ENCODE data around the gene PPDPF.
"Not testable (repeated sequence)": the region's sequence is repeated elsewhere in the genome, so short reads cannot be mapped to it uniquely, and the experiment has no call there.

Gene PPDPF

DNA sequence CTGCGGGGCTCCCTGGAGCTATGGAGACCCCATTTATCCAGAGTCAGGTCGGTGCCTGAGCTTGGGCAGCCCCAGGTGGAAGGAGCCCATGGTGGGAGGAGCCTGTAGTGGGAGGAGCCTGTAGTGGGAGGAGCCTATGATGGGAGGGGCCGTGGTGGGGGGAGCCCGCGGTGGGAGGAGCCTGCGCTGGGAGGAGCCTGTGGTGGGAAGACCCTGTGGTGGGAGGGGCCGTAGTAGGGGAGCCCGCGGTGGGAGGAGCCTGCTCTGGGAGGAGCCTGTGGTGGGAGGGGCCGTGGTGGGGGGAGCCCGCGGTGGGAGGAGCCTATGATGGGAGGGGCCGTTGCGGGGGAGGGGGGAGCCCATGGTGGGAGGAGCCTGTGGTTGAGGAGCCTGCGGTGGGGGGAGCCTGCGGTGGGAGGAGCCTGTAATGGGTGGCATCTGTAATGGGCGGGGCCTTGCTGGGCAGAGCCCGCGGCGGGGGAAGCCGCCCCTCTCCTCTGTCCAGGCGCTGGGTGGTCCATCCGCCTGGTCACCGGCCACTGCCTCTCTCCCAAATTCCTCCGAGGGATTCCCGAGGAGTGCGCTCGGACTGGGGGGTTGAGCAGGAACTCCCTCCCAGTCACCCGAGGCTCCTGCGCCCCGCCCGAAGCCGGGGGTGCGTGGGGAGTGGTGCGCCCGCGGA is 32.8 kb downstream of the PPDPF start:
- DNase-seq = no peak

GRCh38 chr20:63553933-63554290 is 33.3 kb downstream of the PPDPF start, which contains the start of gene FNDC11:
Gene FNDC11, plus strand, starts transcription at chr20:63554159. Its CDS starts 1,505 bp downstream, at chr20:63555664.
- DNase-seq = no peak

DNA sequence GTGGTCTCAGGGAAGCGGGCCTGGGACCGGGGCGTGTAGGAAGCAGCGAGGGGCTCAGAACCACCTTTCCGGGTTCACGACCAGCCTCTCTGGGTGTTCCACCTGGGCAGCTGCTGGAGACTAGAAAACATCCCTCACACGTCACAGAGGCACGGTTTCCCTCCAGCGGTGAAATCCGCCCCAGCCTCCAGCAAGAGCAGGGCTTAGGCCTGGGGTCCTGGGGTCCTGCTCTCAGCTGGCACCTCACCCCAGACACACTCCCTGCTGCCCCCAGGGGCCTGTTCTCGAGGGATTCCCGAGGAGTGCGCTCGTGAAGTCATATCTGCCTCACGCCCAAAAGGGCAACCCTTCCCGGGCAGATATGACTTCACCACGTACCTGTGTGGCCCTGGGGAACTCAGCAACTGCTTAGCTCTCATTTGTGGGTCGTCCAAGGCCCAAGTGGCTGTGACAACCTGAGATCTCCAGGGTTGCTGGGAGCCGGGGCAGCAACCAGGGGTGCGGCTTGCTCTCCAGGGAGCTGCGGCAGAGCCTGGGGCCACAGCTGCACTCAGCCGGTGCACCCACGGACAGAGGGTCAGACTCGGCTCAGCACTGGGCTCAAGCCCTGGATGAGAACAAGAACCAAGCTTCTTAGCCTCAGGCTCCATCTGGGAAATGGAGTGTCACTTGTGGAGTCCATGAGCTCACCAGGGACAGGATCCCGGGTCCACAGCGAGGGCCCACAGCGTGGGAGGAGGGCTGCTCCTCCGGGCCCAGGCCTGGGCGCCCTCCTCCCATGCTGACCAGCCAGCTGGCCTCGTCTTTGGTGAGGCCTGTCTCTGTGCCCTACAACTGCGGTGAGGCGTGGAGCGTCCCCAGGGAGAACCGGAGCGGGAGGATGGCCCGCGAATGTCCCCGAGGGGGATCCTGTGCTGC is 34.1 kb downstream of the PPDPF start:
- no peak for DNase-seq

DNA sequence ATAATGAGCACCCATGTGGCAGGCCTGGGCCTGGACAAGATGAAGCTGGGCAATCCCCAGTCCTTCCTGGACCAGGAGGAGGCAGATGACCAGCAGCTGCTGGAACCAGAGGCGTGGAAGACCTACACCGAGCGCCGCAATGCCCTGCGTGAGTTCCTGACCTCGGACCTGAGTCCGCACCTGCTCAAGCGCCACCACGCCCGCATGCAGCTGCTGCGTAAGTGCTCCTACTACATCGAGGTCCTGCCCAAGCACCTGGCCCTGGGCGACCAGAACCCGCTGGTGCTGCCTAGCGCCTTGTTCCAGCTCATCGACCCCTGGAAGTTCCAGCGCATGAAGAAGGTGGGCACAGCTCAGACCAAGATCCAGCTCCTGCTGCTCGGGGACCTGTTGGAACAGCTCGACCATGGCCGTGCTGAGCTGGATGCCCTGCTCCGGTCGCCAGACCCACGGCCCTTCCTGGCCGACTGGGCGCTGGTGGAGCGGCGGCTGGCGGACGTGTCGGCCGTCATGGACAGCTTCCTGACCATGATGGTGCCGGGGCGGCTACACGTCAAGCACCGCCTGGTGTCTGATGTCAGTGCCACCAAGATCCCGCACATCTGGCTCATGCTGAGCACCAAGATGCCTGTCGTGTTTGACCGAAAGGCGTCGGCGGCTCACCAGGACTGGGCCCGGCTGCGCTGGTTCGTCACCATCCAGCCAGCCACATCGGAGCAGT is 35.3 kb downstream of the PPDPF start:
- no peak for DNase-seq

DNA sequence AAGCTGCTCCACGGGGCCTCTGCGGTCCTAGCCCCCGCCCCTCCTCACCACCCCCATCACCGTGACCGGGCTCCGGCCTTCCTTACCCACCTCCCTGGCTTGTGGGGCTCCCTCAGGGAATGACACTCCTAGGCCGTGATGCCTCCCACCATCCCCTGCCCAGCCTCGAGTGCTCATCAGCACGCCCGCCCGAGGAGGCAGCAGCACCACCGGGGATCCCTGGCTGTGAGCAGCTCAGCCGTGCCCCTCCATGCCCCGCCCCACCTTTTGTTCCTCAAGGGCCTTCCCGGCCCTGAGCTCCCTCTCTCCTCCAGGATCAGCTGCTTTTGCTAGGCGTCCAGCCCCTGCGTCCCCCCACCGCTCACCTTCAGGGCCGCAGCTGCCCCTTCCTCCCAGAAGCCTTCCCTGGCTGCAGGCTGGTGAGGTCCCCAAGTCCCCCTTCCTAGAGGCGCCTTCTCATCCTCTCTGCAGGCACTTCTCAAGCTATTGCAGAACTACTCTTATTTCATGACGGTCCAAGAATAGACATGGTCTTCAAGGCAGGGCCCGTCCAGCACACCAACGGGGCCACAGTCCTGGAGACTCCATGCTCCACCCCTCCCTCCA is 36.4 kb downstream of the PPDPF start:
- no peak for DNase-seq

DNA sequence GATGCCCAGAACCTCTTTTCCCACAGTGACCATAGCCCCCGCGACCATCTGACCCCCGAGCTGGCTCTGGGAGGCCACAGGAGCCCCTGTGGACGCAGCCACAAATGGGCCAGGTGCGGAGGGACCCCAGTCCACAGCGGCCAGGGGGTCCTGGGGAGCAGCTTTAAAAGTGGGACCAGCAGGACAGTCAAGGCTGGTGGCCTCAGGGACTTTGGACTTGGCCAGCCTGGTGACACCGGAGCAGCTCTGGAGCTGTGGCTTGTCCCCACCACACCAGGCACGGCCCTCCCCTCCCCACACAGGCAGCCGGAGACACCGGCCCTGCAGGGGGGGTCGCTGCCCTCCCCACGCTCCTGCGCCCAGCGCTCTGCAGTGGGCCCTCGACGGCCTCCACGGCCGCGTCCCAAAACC is 36.9 kb downstream of the PPDPF start:
- no peak for DNase-seq

DNA sequence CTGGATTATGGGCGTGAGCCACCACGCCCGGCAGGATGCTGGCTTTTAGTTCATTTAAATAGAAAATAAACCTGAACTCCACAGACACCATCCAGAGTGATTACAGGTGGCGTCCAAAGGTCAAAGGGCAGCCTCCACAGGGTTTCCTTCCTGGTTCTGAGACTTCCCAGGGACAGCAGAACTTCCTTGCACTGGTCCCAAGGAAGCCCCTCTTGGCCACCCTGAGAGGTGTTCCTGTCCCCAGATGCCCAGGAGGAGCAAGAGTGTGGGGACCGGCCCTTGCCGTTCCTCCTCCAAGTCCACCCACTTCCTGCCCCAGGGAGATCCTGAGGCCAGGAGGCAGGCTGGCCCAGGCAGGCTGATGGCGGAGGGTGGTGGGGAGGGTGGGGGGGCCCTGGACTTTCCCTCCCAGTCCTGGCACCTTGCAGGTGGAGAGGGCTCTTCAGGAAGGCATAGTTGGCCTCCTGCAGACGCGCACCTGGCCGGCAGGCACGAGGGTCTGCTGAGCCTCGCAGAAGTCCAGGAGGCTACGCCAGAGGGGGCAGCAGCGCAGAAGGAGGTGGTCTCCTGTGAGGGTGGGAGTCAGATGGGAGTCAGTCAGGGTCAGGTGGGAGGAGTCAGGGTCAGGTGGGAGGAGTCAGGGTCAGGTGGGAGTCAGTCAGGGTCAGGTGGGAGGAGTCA is 38.4 kb downstream of the PPDPF start:
- DNase-seq = no peak

DNA sequence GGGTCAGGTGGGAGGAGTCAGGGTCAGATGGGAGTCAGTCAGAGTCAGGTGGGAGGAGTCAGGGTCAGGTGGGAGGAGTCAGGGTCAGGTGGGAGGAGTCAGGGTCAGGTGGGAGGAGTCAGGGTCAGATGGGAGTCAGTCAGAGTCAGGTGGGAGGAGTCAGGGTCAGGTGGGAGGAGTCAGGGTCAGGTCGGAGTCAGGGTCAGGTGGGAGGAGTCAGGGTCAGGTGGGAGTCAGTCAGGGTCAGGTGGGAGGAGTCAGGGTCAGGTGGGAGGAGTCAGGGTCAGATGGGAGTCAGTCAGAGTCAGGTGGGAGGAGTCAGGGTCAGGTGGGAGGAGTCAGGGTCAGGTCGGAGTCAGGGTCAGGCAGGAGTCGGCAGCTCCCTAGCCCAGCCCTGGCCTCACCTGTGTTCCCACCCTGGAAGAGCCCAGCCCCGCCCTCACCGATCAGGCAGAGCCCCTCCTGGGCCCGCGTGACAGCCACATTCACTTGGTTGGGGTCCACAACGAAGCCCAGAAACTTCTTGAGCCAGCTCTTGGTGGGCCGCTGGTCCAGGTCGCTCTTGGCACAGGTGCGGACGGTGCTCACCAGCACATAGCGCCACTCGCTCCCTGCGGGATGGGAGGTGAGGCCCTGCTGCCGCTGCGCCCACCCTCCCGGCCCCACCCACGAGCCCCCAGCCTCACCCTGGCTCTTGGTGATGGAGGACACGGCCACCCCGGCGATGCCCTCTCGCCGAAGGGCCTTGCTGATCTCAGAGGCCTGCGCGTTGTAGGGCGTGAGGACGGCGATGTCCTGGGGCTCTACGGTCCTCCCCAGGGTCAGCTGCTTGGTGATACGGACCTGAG is 39.1 kb downstream of the PPDPF start:
- DNase-seq = not testable (repeated sequence)

GRCh38 chr20:63560333-63560805 is 39.8 kb downstream of the PPDPF start:
- no peak for DNase-seq

DNA sequence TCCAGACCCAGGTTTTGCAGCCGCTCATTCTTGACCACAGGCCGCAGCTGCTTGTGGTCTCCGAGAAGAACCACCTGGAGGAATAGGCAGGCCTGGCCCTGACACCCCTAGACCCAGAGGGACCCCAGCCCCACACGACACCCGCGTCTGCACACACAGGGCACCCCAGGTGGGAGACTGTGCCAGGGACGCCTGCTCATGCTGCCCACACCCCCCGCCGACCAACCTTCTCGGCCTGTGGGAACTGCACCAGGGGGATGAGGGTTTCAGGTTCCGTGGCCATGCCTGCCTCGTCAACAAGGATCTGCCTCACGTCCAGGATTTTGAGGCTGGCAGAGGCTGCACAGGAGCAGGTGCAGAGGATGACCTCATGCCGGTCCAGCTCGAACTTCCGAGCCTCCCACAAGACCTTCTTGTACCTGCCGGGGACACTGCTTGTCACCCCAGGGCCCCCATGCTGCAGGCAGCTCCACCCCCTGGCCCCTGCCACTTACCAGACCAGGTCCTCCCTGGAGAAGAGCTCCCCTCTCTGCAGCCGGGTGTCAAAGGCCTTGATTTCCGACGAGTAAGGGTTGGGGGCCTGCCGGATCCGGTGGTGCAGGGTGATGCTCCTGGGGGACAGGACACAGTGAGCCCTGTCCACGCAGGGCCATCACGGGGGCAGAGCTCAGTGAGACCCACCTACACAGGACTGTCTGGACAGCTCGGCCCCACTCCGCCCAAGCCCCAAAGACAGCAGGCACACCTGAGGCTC is 40.5 kb downstream of the PPDPF start:
- DNase-seq = no peak

DNA sequence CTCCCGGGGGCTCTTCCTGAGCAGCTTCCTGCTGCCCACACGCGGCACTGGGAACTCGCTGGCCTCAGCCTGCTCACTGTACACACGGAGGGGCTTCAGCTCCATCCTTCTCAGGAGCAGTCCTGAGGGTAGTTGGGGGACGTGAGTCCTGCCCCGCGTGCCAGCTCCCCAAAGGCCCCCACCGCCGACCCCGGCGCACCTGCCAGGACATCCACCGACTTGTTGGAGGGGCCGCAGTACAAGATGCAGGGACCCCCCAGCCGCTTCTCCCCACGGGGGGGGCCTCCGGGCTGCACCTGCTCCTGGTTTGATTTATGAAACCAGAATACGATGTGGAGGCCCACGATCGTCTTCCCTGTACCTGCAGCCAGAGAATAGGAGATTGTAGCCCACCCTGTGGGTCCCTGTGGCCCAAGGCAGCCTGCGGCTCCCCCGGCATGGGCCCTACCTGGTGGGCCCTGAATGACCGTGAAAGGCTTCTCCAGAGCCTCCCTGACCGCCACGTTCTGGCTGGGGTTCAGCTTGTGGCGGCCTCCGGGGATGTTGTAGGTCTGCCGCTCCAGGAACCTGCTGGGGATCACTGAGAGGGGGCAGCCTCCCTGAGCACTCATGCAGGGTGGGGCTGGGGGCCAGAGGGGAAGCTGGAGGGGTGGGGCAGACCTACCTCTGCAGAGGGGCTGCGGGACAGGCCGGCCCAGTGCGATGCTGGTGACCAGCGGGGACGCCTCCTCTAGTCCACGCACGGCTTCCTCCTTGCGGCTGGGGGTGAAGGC is 41.2 kb downstream of the PPDPF start:
- no peak for DNase-seq

DNA sequence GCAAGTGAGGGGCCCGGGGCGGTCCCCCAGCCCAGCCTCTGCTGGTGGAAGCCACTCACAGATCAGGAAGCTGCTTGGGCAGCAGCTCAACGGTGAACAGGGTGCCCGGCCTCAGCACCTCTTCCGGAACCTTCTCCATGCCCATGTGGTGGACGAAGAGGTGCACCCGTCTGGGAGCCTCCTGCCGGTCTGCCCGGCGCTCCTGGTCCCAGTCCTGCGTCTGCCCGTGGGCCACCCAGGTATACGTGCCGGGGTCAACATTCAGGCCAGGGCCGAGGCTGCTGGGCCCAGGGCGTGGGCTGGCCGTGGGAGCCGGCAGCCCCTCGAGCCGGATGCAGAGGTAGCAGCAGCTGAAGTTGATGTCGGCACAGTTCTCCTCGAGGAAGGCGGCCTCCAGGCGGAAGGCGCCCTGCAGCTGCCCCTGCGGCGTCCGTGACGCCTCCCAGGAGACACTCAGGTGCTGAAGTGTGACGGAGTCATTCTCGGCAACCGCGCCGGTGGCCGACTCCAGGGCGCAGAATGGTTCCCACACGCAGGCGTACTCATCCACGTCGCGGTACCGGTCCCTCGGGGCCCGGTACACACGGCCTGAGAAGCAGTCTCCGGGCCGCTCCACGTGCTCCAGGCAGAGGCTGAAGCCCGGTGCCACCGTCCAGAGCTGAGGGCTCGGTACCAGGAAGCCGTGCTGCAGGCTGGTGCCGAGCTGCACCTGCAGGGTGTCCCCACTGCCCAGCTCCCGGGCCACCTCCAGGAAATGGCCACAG is 42.1 kb downstream of the PPDPF start:
- DNase-seq = no peak

DNA sequence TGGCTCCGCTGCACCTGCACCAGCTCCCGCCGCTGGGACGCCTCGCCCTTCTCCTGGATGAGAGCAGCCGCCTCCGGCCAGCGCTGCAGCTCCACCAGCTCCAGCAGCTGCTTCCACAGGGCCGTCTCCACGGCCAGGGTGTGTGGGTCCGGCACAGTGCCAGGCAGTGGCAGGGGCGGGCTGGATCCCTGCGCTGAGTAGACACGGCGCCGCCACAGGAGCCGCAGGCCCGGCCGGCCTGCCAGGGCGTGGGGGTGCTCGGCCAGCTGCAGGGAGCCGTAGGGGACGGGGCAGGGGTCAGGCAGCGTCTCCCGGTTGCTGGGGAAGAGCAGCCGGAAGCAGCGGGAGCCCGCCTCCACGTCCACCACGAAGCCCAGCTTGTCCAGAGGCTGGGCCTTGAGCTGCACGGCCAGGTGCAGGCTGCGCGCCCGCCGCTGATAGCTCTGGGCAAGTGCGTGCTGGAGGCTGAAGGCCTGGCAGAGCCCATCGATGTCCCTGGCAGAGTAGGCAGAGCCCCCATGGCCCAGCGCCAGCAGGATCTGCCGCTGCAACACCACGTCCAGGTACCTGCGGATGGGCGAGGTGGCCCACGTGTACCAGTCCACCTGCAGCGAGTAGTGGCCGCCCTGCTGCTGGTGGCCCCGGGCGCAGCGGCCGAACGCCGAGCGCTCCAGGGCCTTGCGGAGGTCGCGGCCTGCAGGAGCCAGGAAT is 42.8 kb downstream of the PPDPF start:
- DNase-seq = no peak

- no peak for DNase-seq
These were observed 43.7 kb downstream of the PPDPF start for GRCh38 chr20:63564036-63564810.

DNA sequence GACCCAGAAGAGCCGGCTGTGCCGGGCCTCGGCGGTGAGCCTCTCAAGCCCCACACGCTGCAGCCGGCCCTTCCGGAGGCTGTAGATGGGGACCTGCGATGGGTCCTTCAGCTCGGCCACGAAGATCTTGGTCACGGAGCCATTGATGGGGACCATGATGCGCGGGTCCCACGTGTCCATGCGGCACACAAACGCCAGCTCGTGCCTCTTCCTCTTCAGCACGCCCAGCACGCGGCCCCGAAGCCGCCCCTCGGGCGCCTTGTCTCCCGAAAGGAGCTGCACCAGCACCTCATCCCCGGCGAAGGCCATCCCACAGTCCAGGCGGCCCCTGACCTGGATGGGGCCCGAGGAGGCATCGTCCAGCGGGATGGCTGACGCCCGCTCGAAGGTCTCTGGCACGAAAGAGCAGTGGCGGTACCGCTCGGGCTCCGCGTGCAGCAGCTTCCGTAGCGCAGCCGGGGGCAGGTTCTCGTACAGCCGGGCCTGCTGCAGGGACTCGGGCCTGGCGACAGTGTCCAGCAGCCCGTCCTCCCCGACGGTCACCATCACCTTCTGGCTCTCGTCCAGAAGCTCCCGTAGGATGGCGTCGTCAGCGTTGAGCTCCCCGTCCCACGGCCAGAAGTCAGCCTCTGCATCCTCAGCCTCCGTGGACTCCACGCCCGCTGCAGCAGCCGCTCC is 44.6 kb downstream of the PPDPF start:
- DNase-seq = no peak

GRCh38 chr20:63565699-63566335 is 45.3 kb downstream of the PPDPF start:
- no peak for DNase-seq

All from midbrain (tissue), 1 donor.